WTC11 (cell line): ENCODE data around the gene SYNJ2. TPM values are rescaled to one million over a fixed set of nuclear protein-coding genes. Genes with fewer than 3 reads are reported as not detected.

ENCODE experiments used
- ATAC-seq: fragments of 200-7000 bp; cut with Tn5 transposase; 2 replicates; pipeline ENCODE4 v1.10.0; 2021; ENCODE audit warnings: mild to moderate bottlenecking, moderate library complexity
- CTCF ChIA-PET: fragments of 300-600 bp; sonication (Branson Sonifier 250); formaldehyde crosslinking; loops from one replicate; lab custom pipeline; 2021; ENCODE audit warnings: antibody characterized with exemption; lab: Charles Lee
- POLR2A ChIA-PET: fragments of 350-600 bp; sonication (Branson Sonifier 250); formaldehyde crosslinking; loops from one replicate; lab custom pipeline; 2021; ENCODE audit warnings: antibody characterized with exemption; lab: Charles Lee
- DNase-seq: peaks from one replicate; pipeline ENCODE4 v3.0.0; 2021; ENCODE audit warnings: low spot score
- H3K27ac Mint-ChIP-seq: 2 replicates; pipeline ENCODE4 v1.8.0; 2021; ENCODE audit warnings: mixed read lengths
- H3K27me3 Mint-ChIP-seq: 2 replicates; pipeline ENCODE4 v1.8.0; 2021; ENCODE audit warnings: low read depth, mild to moderate bottlenecking, moderate library complexity, mixed read lengths
- H3K36me3 Mint-ChIP-seq: 2 replicates; pipeline ENCODE4 v1.8.0; 2021; ENCODE audit warnings: mixed read lengths
- H3K4me1 Mint-ChIP-seq: 2 replicates; pipeline ENCODE4 v1.8.0; 2022; ENCODE audit warnings: mixed read lengths
- H3K4me3 Mint-ChIP-seq: 2 replicates; pipeline ENCODE4 v1.8.0; 2021; ENCODE audit warnings: mild to moderate bottlenecking, moderate library complexity, mixed read lengths
- H3K9me3 Mint-ChIP-seq: 2 replicates; pipeline ENCODE4 v1.8.0; 2021; ENCODE audit warnings: mixed read lengths
- ATF1 ChIP-seq: sonication (generic); formaldehyde crosslinking; IDR thresholded peaks from 2 replicates; pipeline ENCODE4 v1.8.1; 2023; ENCODE audit warnings: mild to moderate bottlenecking, moderate library complexity, missing genetic modification reagents
- ATF2 ChIP-seq: sonication (generic); formaldehyde crosslinking; IDR thresholded peaks from 2 replicates; pipeline ENCODE4 v1.8.1; 2022; ENCODE audit warnings: low read depth, missing genetic modification reagents, borderline replicate concordance
- E2F1 ChIP-seq: sonication (generic); formaldehyde crosslinking; IDR thresholded peaks from 2 replicates; pipeline ENCODE4 v1.8.0; 2022; ENCODE audit warnings: mild to moderate bottlenecking, missing genetic modification reagents
- FOXJ3 ChIP-seq: sonication (generic); formaldehyde crosslinking; IDR thresholded peaks from 2 replicates; pipeline ENCODE4 v1.9.0; 2021; ENCODE audit warnings: missing genetic modification reagents, mild to moderate bottlenecking, borderline replicate concordance
- GRHL2 ChIP-seq: fragments of 250-450 bp; sonication (Bioruptor Pico); IDR thresholded peaks from 2 replicates; pipeline ENCODE4 v1.8.0; 2022; ENCODE audit warnings: mild to moderate bottlenecking, moderate library complexity; ENCODE audit not compliant: insufficient replicate concordance, severe bottlenecking
- JUN ChIP-seq: sonication (generic); formaldehyde crosslinking; IDR thresholded peaks from 2 replicates; pipeline ENCODE4 v1.8.0; 2023; ENCODE audit warnings: mild to moderate bottlenecking, missing genetic modification reagents
- MYBL2 ChIP-seq: sonication (generic); formaldehyde crosslinking; IDR thresholded peaks from 2 replicates; pipeline ENCODE4 v1.8.1; 2023; ENCODE audit warnings: mild to moderate bottlenecking, moderate library complexity, missing genetic modification reagents
- NFATC4 ChIP-seq: fragments of 250-450 bp; sonication (Bioruptor Pico); IDR thresholded peaks from 2 replicates; pipeline ENCODE4 v1.9.0; 2021; ENCODE audit warnings: mild to moderate bottlenecking
- NFYB ChIP-seq: sonication (generic); formaldehyde crosslinking; conservative IDR thresholded peaks from 2 replicates; pipeline ENCODE4 v1.8.0; 2022; ENCODE audit warnings: low read depth, missing genetic modification reagents
- NR1H2 ChIP-seq: sonication (generic); formaldehyde crosslinking; IDR thresholded peaks from 2 replicates; pipeline ENCODE4 v1.9.0; 2021; ENCODE audit warnings: mild to moderate bottlenecking, moderate library complexity, missing genetic modification reagents
- OVOL2 ChIP-seq: fragments of 250-450 bp; sonication (Bioruptor Pico); IDR thresholded peaks from 2 replicates; pipeline ENCODE4 v1.9.0; 2021; ENCODE audit warnings: mild to moderate bottlenecking, borderline replicate concordance
- PREB ChIP-seq: sonication (generic); formaldehyde crosslinking; IDR thresholded peaks from 2 replicates; pipeline ENCODE4 v1.8.1; 2022; ENCODE audit warnings: mild to moderate bottlenecking, missing genetic modification reagents, moderate library complexity, borderline replicate concordance
- TCF7 ChIP-seq: sonication (generic); formaldehyde crosslinking; IDR thresholded peaks from 2 replicates; pipeline ENCODE4 v1.8.0; 2022; ENCODE audit warnings: mild to moderate bottlenecking, low read depth, missing genetic modification reagents, moderate library complexity
- USF2 ChIP-seq: sonication (generic); formaldehyde crosslinking; IDR thresholded peaks from 2 replicates; pipeline ENCODE4 v1.8.1; 2023; ENCODE audit warnings: mild to moderate bottlenecking, missing genetic modification reagents, moderate library complexity
- ZBTB21 ChIP-seq: sonication (generic); formaldehyde crosslinking; IDR thresholded peaks from 2 replicates; pipeline ENCODE4 v1.8.1; 2023; ENCODE audit warnings: mild to moderate bottlenecking, missing genetic modification reagents, borderline replicate concordance
- ZNF263 ChIP-seq: sonication (generic); formaldehyde crosslinking; IDR thresholded peaks from 2 replicates; pipeline ENCODE4 v1.8.1; 2022; ENCODE audit warnings: low read depth, mild to moderate bottlenecking, moderate library complexity, missing genetic modification reagents
- ZNF317 ChIP-seq: sonication (generic); formaldehyde crosslinking; IDR thresholded peaks from 2 replicates; pipeline ENCODE4 v1.8.1; 2023; ENCODE audit warnings: low read depth, mild to moderate bottlenecking, moderate library complexity, missing genetic modification reagents, borderline replicate concordance
- ZNF512 ChIP-seq: sonication (generic); formaldehyde crosslinking; IDR thresholded peaks from 2 replicates; pipeline ENCODE4 v1.8.1; 2022; ENCODE audit warnings: missing genetic modification reagents, borderline replicate concordance
- total RNA-seq: library from RNA; stranded (reverse); gene quantifications from 3 replicates; pipeline ENCODE4 v1.2.3, GENCODE V29; 2021

Gene SYNJ2
- total RNA-seq, 1 experiment from 2014 or later, result 15.3 TPM

GRCh38 chr6:158068156-158068892 is 86.7 kb downstream of the SYNJ2 start:
- H3K27me3 Mint-ChIP-seq, result no peaks in the 10 kb centered on the region
- no peaks in the 10 kb centered on the region for H3K9me3 Mint-ChIP-seq
- peaks cover 12% of the 10 kb centered on the region for H3K4me1 Mint-ChIP-seq
- no peak; the same call in 1 of the 2 replicates for ATAC-seq
- no peak overlapping the region for H3K4me3 Mint-ChIP-seq
- ChIA-PET CTCF (interaction anchor here (1.1 to 1.4 kb wide), 2 partner anchors 35 to 42 kb away, joined by 3 to 4 read pairs; no protein-coding TSS in a partner anchor), POLR2A (interaction anchor here (0.6 kb wide), 1 partner anchor 99 kb away, joined by 3 read pairs; no protein-coding TSS in a partner anchor)
- peak overlapping the region; percentile 29; the same call in 1 of the 2 replicates for H3K27ac Mint-ChIP-seq
- no peak for TF ChIP-seq NFATC4 (CRISPR knock-in tag)
- TF ChIP-seq TCF7 (CRISPR knock-in tag), result no peak
- no peak for TF ChIP-seq E2F1 (CRISPR knock-in tag)
- no peak for TF ChIP-seq ZNF263 (CRISPR knock-in tag)
- TF ChIP-seq ZNF512, result no peak
- TF ChIP-seq MYBL2 (CRISPR knock-in tag), result no peak
- no peak for TF ChIP-seq PREB (CRISPR knock-in tag)
- TF ChIP-seq FOXJ3 (CRISPR knock-in tag), result no peak
- no peak for TF ChIP-seq NFYB (CRISPR knock-in tag)
- no peak for TF ChIP-seq ZNF317
- TF ChIP-seq NR1H2, result no peak
- TF ChIP-seq USF2, result no peak
- TF ChIP-seq GRHL2 (CRISPR knock-in tag), result no peak
- TF ChIP-seq OVOL2 (CRISPR knock-in tag), result no peak
- no peak for TF ChIP-seq ATF1 (CRISPR knock-in tag)
- no peak for TF ChIP-seq ZBTB21 (CRISPR knock-in tag)
- TF ChIP-seq ATF2 (CRISPR knock-in tag), result no peak
- no peak for TF ChIP-seq JUN (CRISPR knock-in tag)
- DNase-seq, result no peak
- H3K36me3 Mint-ChIP-seq, result peaks cover 3% of the 10 kb centered on the region
